Cardiac fibroblast (primary cell): ENCODE data around the gene TNS1.

Experiments
- DNase-seq, 2 donors: peaks; one replicate each; pipeline versions ENCODE4 v3.0.0 to v3.0.0-alpha.2; 2010; ENCODE audit warnings: low read depth in 2 of 2
- H3K4me3 ChIP-seq, 2 donors: replicated peaks in 1 of 2; 1 replicate in 1 of 2; 2 replicates in 1 of 2; pipeline ENCODE4 v1.5.1; 2011; ENCODE audit warnings: low read depth in 2 of 2, low read length in 2 of 2, mild to moderate bottlenecking in 2 of 2, moderate library complexity in 1 of 2
- TF ChIP-seq, protein P1 (sequence below): IDR thresholded peaks from one replicate; pipeline ENCODE4 v1.5.1; 2011; ENCODE audit warnings: low read depth, mild to moderate bottlenecking, low read length, inconsistent platforms

TNS1 gene

DNA sequence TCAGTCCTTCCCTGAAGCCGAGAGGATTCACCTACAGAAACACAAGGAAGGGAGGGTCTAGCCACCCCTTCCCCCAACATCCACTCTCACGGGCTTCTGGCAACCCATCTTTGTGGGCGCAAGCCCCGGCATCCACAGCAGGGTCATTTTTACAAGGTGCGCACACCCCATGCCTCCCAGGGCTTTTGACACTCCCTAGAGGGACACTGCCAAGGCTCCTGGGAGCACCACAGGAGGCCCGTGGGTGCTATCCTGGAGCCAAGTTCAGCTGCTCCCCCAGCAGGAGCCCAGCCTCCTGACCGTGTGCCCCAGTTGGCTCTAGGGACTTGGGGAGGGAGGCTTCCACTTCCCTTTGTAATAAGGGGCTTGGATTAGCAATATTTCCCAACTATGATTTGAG lies 251.6 kb downstream of the TNS1 start:
- no peak overlapping the region for H3K4me3 ChIP-seq
- DNase-seq, result no peak
- TF ChIP-seq, protein P1, sequence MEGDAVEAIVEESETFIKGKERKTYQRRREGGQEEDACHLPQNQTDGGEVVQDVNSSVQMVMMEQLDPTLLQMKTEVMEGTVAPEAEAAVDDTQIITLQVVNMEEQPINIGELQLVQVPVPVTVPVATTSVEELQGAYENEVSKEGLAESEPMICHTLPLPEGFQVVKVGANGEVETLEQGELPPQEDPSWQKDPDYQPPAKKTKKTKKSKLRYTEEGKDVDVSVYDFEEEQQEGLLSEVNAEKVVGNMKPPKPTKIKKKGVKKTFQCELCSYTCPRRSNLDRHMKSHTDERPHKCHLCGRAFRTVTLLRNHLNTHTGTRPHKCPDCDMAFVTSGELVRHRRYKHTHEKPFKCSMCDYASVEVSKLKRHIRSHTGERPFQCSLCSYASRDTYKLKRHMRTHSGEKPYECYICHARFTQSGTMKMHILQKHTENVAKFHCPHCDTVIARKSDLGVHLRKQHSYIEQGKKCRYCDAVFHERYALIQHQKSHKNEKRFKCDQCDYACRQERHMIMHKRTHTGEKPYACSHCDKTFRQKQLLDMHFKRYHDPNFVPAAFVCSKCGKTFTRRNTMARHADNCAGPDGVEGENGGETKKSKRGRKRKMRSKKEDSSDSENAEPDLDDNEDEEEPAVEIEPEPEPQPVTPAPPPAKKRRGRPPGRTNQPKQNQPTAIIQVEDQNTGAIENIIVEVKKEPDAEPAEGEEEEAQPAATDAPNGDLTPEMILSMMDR, result no peak
